Measurements from ENCODE around the gene MOCS1.

The MOCS1 gene

GRCh38 chr6:39922821-39923220 lies 11.4 kb downstream of the MOCS1 start:
- DNase-seq, result no peak

- DNase-seq, result no peak
Observed at GRCh38 chr6:39920157-39920556, 14.1 kb downstream of the MOCS1 start.

DNA sequence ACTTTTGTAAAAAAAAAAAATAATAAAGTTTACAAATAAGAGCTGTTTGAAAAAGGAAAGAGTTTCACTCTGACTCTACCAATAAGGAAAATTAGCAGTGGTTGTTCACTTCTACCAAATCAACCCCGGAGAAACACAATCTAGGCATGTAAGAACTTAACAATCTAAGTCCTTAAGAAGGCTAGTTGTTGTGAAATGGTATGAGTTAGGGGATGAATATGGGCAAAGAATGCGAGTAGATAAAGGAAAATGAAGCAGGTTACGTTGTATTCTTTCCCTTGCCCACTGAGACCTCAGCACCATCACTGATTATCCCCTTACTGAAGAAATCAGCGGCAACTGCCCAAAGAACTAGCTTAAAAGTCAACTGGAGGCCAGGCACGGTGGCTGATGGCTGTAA lies 15.4 kb downstream of the MOCS1 start:
- no peak for DNase-seq

DNA sequence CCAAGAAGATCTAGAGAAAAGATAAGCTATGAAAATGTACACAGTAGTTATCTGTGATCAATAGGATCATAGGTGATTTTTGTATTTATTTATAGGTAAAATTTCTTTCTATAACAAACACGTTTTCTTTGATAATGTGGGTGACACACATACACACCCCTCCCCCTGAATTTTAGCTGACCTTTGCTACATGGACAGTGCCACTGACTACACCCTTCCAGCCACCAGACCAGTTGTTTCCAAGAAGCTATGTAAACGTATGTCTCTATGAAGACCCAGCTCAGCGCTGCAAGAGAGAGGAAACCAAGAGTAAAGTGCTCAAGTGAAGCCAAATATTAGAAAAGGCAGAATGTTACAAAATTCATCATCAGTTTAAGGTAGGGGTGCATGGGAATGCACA lies 16.3 kb downstream of the MOCS1 start:
- no peak for DNase-seq

DNA sequence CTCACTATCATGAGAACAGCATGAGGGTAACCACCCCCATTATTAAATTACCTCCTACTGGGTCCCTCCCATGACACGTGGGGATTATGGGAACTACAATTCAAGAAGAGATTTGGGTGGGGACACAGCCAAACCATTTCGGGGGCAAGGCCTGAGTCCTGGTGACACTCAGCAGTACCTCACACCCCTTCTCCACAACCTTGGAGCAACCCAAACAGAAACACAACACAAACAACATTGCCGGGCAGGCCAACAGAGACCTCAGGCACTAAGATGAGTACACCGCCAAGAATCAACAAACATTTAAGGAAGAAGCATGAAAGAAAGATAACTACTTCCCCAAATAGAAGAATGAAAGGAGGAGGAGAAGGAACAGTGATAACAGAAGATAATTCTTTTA lies 16.9 kb downstream of the MOCS1 start:
- no peak for DNase-seq

DNA sequence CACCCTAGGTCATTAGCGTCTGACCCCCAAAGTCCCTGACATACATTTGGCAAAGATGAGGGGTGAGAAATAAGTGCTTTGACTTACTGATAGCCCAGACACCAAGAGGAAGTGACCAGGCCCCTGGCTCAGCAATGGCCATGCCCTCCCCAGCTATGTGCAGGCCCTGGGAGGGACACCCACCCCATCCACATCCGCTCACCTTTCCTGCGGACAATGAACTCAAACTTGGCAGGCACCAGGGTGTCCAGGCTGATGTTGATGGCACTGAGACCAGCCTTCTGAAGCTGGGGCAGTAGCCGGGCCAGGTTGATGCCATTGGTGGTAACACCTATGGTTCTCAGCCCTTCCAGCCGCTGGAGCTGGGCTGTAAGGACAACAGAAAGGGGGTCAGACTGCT lies 18.4 kb downstream of the MOCS1 start:
- DNase-seq, result no peak

GRCh38 chr6:39914239-39914638 lies 20.0 kb downstream of the MOCS1 start:
- DNase-seq, result no peak

- DNase-seq, result no peak
Observed at GRCh38 chr6:39913391-39913916, 20.8 kb downstream of the MOCS1 start.

DNA sequence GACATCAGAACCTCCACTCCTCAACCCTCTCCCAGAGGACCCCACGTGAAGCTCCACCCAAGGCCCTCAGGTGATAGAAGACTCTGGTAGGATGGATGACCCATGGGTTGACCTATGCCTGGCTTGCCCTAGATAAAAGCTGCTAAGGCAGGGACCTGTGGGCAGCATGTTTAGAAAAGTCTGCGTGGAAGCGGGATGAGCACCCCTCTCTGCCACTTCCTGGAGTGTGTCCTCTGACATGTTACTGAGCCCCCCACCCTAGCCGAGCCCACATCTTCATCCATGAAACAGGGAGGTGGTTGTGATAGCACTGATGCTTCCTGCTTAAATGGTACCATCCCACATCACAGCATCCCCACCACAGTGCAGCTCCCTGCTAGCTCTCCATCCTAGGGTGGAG lies 21.8 kb downstream of the MOCS1 start:
- no peak for DNase-seq

DNA sequence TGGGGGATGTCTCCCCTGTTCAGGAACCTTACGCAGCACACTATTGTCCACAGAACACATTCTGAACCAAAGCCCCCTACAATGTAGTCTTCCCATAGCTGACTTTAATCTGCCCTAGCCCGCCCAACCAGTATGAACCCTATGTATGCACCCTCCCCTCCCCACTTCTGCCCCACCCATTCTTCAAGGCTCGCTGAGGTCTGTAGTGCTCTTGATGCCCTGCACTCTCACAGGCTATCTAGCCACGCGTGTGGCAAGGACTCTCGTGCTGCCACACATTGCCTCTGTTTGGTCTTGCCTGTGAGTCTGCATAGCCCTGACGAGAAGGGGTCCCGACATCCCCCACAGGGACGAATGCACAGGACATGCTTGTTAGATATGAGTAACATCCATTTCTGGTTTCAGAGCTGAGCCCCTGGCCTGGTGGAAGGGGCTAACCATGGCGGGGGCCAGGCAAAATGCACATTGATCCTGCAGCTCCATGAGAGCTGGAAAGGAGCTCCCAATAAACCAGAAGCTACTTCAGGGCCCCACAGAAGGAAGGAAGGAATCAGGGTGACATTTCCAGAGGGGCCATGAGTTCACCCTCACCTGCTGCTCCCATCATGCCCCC lies 22.6 kb downstream of the MOCS1 start:
- DNase-seq, result no peak

DNA sequence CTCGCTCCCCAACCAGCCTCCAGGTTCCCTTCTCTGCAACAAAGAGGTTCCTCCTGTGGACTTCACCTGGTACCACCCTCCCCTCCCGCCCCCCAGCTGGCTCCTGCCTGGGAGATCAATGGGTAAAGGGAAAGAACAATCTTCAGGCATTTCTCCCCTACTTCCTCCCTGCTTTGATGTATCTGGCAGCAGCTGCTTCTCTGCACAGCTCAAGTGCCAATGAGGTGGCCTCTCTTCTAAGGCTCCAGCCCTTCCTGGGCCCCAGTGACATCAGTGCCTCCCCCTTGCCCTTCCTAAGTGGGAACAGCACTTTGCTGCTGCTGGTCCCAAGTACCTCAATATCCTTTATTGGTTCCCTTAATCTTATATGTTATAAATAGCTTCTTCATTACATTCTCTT lies 23.5 kb downstream of the MOCS1 start:
- DNase-seq, result no peak

DNA sequence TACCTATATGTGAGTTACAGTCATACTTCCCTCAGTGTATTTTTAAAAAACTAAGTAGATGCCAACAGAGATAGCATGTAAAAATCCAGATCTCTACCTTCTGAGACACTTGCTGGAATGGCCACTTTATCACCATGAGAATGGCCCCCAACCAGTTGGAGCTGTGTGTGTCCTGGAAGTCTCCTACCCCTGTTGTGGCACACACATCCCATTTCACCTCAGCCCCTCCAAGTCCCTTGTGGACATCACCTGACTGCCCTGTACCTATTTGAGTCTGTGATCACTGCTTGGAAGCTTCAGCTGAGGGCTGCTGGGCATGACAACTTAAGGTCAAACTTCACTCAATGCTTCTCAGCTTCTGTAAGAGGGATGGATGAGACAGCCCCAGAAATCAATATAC lies 24.1 kb downstream of the MOCS1 start:
- no peak for DNase-seq

- DNase-seq, result no peak
Observed at GRCh38 chr6:39909701-39910100, 24.6 kb downstream of the MOCS1 start.

DNA sequence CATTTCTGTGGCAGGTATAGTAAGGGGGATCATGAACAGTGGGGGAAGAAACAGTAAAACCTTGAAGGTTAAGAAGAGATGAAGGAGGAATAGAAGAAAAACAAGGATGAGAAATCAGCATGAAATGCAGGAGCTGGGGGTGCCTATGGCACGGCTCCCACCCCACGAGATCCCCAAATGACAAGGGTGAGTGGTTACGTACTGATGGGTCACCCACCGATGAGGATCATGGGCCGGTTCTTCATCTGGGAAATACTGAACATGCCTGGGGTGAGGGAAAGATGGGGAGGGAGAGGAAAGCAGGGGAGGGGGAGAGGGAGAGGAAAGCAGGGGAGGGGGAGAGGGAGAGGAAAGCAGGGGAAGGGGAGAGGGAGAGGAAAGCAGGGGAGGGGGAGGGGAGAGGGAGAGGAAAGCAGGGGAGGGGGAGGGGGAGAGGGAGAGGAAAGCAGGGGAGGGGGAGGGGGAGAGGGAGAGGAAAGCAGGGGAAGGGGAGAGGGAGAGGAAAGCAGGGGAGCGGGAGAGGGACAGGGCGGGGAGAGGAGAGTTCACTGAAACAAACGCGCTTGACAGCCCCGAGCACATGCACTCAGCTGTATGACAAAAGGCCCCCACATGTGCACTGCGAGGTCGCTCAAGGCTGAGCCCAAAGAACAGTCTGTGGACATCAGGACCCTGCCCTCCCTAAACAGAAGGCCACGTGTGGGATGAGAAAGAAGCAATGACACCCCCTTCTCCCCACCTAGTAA lies 25.3 kb downstream of the MOCS1 start:
- no peak for DNase-seq

- no peak for DNase-seq
Observed at GRCh38 chr6:39907871-39908575, 26.2 kb downstream of the MOCS1 start.

DNA sequence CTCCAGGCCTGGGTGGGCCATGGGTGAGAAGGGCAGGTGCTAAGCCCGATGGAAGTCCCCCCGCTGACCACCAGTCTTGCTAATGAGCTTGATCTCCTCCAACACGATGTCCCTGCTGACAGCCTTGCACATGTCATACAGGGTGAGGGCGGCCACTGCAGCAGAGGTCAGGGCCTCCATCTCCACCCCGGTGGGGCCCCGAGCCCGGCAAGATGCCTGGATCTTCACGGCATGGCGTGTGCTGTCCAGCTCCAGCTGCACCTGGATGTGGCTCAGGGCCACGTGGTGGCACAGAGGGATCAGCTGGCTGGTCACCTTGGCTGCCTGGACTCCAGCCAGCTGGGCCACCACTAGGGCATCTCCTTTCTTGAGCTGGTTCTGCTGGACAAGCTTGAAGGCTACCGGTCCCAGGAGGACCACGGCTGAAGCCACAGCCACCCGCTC lies 27.9 kb downstream of the MOCS1 start:
- DNase-seq, result no peak

GRCh38 chr6:39905640-39905975 lies 28.7 kb downstream of the MOCS1 start:
- no peak for DNase-seq

- DNase-seq, result no peak
Observed at GRCh38 chr6:39904946-39905639, 29.2 kb downstream of the MOCS1 start.

DNA sequence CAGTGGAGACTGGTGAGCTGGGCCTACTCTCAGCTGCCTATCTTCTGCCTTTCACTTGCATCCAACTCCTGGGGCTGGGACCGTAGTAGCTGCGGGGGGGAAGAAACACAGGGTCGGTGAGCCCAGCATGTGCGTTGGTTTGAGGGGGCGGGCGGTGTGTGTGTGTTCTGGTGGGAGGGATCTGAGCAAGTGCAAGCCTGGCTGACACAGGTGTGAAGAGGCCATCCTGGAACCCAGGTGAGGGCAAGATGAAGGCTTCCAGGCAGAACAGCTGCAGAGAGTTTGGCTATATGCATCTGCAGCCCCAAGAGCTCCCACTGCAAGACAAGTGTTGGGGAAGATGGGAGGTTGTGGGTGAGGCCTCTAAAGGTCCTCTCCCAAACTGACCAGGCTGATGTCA lies 30.6 kb downstream of the MOCS1 start:
- no peak for DNase-seq

DNA sequence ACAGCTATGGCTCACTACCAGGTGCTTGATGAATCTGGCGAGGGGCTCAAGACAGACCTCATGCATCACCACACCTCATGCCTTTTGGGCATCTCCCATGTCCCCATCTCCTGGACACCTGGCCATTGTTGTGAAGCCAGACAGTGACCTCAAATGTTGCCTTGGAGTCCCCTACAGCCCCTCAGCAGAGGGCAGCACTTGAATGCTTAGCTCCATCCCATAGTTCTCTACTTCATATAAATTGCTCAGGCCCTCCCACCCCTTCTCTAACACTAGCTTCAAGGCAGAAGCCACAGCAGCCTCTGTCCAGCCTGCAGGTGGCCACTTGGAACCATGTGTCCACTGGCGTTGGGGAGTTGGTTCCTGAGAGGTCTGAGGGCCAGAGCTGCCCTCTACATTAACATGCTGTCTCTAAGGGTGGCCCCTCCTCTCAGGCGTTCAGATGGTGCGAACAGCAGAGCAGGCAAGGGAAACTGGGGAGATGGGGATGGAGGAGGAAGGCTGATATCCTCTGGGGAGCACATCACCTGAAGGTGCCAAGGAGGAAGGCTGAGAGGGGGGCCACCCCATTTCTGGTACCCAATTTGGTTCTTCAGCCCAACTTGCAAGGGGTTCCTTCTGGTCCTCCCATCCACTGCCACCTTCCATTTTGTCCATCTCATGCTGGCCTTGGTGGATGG lies 31.3 kb downstream of the MOCS1 start:
- no peak for DNase-seq

DNA sequence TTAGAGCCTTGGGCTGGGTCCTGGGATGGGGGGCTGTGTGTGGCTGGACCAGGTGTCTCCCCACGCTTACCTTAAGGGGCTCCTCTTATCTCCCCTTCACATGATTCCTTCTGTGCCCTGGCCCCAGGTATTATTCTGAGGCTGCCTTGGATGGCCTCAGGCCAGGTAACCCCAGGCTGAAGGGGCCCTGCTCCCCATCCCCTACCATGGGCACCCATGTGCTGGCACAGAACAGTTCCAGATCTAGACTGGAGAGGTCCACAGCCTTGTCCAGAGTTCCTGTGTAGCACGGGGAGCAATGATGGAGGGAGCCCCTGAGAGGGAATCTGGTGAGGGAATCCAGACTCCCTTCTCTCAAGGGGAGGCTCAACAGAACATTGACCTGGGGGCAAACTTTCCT lies 32.1 kb downstream of the MOCS1 start:
- no peak for DNase-seq

DNA sequence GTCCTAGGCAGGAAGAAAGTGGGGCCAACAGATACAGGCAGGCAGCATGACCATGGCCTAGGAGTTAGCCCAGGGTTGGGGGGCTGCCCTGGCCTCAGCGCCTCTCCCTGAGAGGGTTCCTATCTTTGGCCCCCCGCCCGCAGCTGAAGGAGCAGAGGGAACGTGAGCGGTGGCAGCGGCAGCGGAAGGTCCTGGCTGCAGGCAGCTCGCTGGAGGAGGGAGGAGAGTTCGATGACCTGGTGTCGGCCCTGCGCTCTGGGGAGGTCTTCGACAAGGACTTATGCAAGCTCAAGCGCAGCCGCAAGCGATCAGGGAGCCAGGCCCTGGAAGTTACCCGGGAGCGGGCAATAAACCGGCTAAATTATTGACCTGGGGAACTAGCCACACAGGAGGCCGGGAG lies 32.6 kb downstream of the MOCS1 start:
- no peak for DNase-seq

GRCh38 chr6:39901116-39901655 lies 33.1 kb downstream of the MOCS1 start:
- no peak for DNase-seq

Data from stimulated activated CD4-positive, alpha-beta T cell treated with anti-CD3 and anti-CD28 coated beads, Interleukin-4, amount 100 ng/mL, for 1 hour (primary cell).